VCaP (cell line): ENCODE data around the gene EPHA10.

Source experiments
- H3K27ac ChIP-seq: fragments of 450-650 bp; 2 replicates; pipeline ENCODE4 v1.5.1; 2017
- CTCF ChIP-seq: fragments of 450-650 bp; conservative IDR thresholded peaks from 2 replicates; pipeline ENCODE4 v1.5.1; 2017; ENCODE audit warnings: mild to moderate bottlenecking, moderate library complexity

The EPHA10 gene

GRCh38 chr1:37807555-37808368 is 42.8 kb upstream of the EPHA10 start, which contains the start of the genes C1orf122 and YRDC:
Gene C1orf122 (plus strand): TSS chr1:37807790. CDS start chr1:37808405, 615 bp downstream.
Gene YRDC (minus strand): TSS chr1:37808208. CDS start chr1:37808180, 28 bp downstream.
- peak within 1 kb of the TSS; percentile 95 for H3K27ac ChIP-seq
- no peak for TF ChIP-seq CTCF

- no peak for TF ChIP-seq CTCF
- H3K27ac ChIP-seq: peak overlapping the region; percentile 95
Measured at GRCh38 chr1:37807220-37807554, 42.3 kb upstream of the EPHA10 start.

GRCh38 chr1:37802439-37802838 is 37.5 kb upstream of the EPHA10 start:
- no peak overlapping the region for H3K27ac ChIP-seq
- TF ChIP-seq CTCF: no peak

GRCh38 chr1:37797750-37798345 is 32.9 kb upstream of the EPHA10 start:
- H3K27ac ChIP-seq: no peak overlapping the region
- no peak for TF ChIP-seq CTCF

- TF ChIP-seq CTCF: no peak
- H3K27ac ChIP-seq: peak overlapping the region; percentile 90
Measured at GRCh38 chr1:37795340-37796125, 30.6 kb upstream of the EPHA10 start.

GRCh38 chr1:37794372-37795339 is 29.7 kb upstream of the EPHA10 start:
- H3K27ac ChIP-seq: peak overlapping the region; percentile 90

More at GRCh38 chr1:37794372-37795339, 29.7 kb upstream of the EPHA10 start:
- TF ChIP-seq CTCF: 0 out of 2 replicates have a peak, but pooled peaks have one; percentile 10
